Measurements from ENCODE around the gene CAMK2D. TPM values are rescaled to one million over a fixed set of nuclear protein-coding genes. Genes with fewer than 3 reads are reported as not detected.

The CAMK2D gene
- total RNA-seq, 2 experiments from 2014 or later: 104 to 120 TPM

- Histone ChIP-seq H3K4me3 (ENCODE audit: low read depth, low read length, poor library complexity, severe bottlenecking) (no peak overlapping the region), H3K4me1 (ENCODE audit: insufficient read depth, low read length, poor library complexity, severe bottlenecking) (peaks cover 9% of the 10 kb centered on the region), H3K9me3 (ENCODE audit: low read length) (no peaks in the 10 kb centered on the region), H3K4me2 (ENCODE audit: low read length) (peak overlapping the region; percentile 16; the same call in 1 of the 2 replicates), H2AFZ (ENCODE audit: low read length) (peak overlapping the region; percentile 67), H3K36me3 (ENCODE audit: insufficient read depth, low read length) (no peaks in the 10 kb centered on the region), H3K9me2 (ENCODE audit: insufficient read depth, low read length) (no peaks in the 10 kb centered on the region), H3K27ac (ENCODE audit: low read depth, low read length, poor library complexity, severe bottlenecking) (no peak overlapping the region), H4K20me1 (ENCODE audit: insufficient read depth, low read length) (no peaks in the 10 kb centered on the region), H3K79me2 (ENCODE audit: insufficient read depth, low read depth, low read length) (no peaks in the 10 kb centered on the region)
- POLR2A ChIA-PET: interaction anchor here (0.6 kb wide), 1 partner anchor 27 kb away, joined by 4 read pairs; no protein-coding TSS in a partner anchor
- intact Hi-C loops (cut with micrococcal nuclease; ENCODE audit: unreplicated experiment): no loop called here
- no peak for DNase-seq (ENCODE audit: low spot score)
- BruUV-seq (replicated peaks): no TSS peak
- TF ChIP-seq EZH2phosphoT487 (IDR thresholded peaks at IDR 0.05; ENCODE audit: borderline replicate concordance, low read depth, low read length) (no peak), CTCF (conservative IDR thresholded peaks at IDR 0.05; ENCODE audit: low read length) (no peak)
- CTCF ChIA-PET (ENCODE audit: unreplicated experiment): no interaction called here
Measured at GRCh38 chr4:113435893-113436292, 325.6 kb downstream of the CAMK2D start.

GRCh38 chr4:113434247-113434587 lies 327.3 kb downstream of the CAMK2D start:
- H4K20me1 ChIP-seq (ENCODE audit: insufficient read depth, low read length): no peaks in the 10 kb centered on the region
- no peak for TF ChIP-seq CTCF (conservative IDR thresholded peaks at IDR 0.05; ENCODE audit: low read length)
- no peak for TF ChIP-seq EZH2phosphoT487 (IDR thresholded peaks at IDR 0.05; ENCODE audit: borderline replicate concordance, low read depth, low read length)
- peaks cover 9% of the 10 kb centered on the region for H3K4me1 ChIP-seq (ENCODE audit: insufficient read depth, low read length, poor library complexity, severe bottlenecking)
- BruUV-seq (replicated peaks): no TSS peak
- no peak overlapping the region for H3K27ac ChIP-seq (ENCODE audit: low read depth, low read length, poor library complexity, severe bottlenecking)
- H3K4me2 ChIP-seq (ENCODE audit: low read length): no peak overlapping the region
- POLR2A ChIA-PET: interaction anchor here (2.9 kb wide), 1 partner anchor 9 kb away, joined by 10 read pairs; no protein-coding TSS in a partner anchor
- H3K36me3 ChIP-seq (ENCODE audit: insufficient read depth, low read length): no peaks in the 10 kb centered on the region
- no peak overlapping the region for H2AFZ ChIP-seq (ENCODE audit: low read length)
- no peaks in the 10 kb centered on the region for H3K9me2 ChIP-seq (ENCODE audit: insufficient read depth, low read length)
- CTCF ChIA-PET (ENCODE audit: unreplicated experiment): no interaction called here
- no peak overlapping the region for H3K4me3 ChIP-seq (ENCODE audit: low read depth, low read length, poor library complexity, severe bottlenecking)
- DNase-seq (ENCODE audit: low spot score): no peak
- H3K9me3 ChIP-seq (ENCODE audit: low read length): no peaks in the 10 kb centered on the region
- no peaks in the 10 kb centered on the region for H3K79me2 ChIP-seq (ENCODE audit: insufficient read depth, low read depth, low read length)
- intact Hi-C loops (cut with micrococcal nuclease; ENCODE audit: unreplicated experiment): no loop called here

- Histone ChIP-seq H3K36me3 (ENCODE audit: insufficient read depth, low read length) (no peaks in the 10 kb centered on the region), H4K20me1 (ENCODE audit: insufficient read depth, low read length) (no peaks in the 10 kb centered on the region), H3K27ac (ENCODE audit: low read depth, low read length, poor library complexity, severe bottlenecking) (no peak overlapping the region), H3K9me3 (ENCODE audit: low read length) (no peaks in the 10 kb centered on the region), H3K4me1 (ENCODE audit: insufficient read depth, low read length, poor library complexity, severe bottlenecking) (peaks cover 9% of the 10 kb centered on the region), H3K4me3 (ENCODE audit: low read depth, low read length, poor library complexity, severe bottlenecking) (no peak overlapping the region), H3K79me2 (ENCODE audit: insufficient read depth, low read depth, low read length) (no peaks in the 10 kb centered on the region), H3K4me2 (ENCODE audit: low read length) (no peak overlapping the region), H2AFZ (ENCODE audit: low read length) (no peak overlapping the region), H3K9me2 (ENCODE audit: insufficient read depth, low read length) (no peaks in the 10 kb centered on the region)
- CTCF ChIA-PET (ENCODE audit: unreplicated experiment): no interaction called here
- DNase-seq (ENCODE audit: low spot score): no peak
- POLR2A ChIA-PET: interaction anchor here (0.6 to 2.9 kb wide), 3 partner anchors 10 to 1204 kb away, joined by 3 to 10 read pairs (median 3); no protein-coding TSS in a partner anchor
- BruUV-seq (replicated peaks): no TSS peak
- no peak for TF ChIP-seq CTCF (conservative IDR thresholded peaks at IDR 0.05; ENCODE audit: low read length)
- TF ChIP-seq EZH2phosphoT487 (IDR thresholded peaks at IDR 0.05; ENCODE audit: borderline replicate concordance, low read depth, low read length): no peak
- intact Hi-C loops (cut with micrococcal nuclease; ENCODE audit: unreplicated experiment): no loop called here
Measured at GRCh38 chr4:113433536-113434246, 327.8 kb downstream of the CAMK2D start.

Measured in OCI-LY7 (cell line).